Stimulated activated CD4-positive, alpha-beta T cell treated with anti-CD3 and anti-CD28 coated beads, Interleukin-4, amount 100 ng/mL, for 48 hours (primary cell): ENCODE data around the gene COPG2.

ENCODE experiments used
- DNase-seq, 2 donors: peaks; one replicate each; pipeline ENCODE4 v3.0.0-alpha.2; 2020; ENCODE audit warnings: low read depth in 2 of 2

Gene COPG2

DNA sequence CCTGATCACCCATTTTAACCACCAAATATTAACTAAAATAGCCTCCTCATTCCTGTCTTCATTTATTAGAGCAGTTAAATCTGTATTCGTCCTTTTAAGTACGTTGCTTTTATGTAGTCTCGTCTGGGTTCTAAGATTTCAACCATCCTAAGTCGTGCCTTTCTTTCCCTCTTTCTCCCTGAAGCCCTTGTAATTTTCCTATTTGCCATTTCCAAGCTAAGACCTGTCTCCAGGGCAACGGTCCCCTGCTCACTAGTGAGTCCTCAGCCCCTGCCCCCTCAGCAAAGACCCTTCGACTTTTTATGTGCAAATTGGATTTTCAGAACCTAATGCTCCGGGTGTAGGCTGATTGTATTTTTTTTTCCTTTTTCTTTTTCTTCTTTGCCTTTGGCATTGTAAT, 192.8 kb downstream of the COPG2 start:
- no peak for DNase-seq

DNA sequence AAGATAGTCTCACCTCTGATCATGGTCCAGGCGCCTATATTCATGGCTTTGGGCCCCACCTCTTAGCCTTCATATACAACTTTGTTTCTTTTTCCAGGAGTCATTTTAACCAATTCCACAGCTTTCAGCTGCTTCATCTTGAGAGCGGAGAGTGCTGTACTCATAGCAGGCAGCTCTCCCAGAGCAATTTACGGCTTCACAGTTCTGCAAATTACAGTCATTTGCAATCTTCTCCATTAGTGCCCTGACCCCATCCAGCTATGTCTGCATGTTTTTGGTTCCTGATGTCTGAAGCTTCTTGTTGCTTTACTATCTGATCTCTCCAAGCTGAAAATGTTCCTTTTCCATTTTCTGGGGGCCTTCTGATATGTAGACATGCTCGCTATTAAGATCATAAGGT, 194.7 kb downstream of the COPG2 start:
- DNase-seq = no peak

GRCh38 chr7:130473289-130473688, 195.3 kb downstream of the COPG2 start:
- no peak for DNase-seq

DNA sequence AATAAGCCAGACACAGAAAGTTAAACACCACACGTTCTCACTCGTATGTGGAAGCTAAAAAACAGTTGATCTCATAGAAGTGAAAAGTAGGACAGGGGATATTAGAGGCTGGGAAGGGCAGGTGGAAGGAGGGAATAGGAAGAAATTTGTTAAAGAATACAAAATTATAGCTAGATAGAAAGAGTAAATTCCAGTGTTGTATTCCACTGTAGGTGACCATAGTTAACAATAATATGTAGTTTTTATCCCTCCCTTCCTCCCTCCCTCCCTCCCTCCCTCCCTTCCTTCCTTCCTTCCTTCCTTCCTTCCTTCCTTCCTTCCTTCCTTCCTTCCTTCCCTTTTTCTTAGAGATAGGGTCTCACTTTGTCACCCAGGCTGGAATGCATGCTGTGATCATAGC, 196.6 kb downstream of the COPG2 start:
- DNase-seq = no peak

DNA sequence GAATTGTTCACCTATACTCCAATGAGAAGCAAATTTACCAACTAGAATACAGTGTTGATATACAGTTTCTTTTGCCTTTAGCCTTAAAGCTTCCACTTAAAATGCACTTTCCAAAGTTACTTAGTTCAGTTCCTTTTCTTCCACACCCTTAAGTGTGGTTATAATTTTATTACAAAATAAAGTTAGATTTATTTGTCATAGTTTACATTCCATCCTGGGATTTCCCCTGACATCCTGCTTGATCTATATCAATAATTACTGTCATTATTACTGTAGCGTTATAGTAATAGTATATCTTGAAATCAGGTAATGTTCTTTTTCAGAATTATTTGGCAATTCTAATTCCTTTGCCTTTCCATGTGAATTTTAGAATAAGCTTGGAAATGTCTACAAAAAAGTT, 199.9 kb downstream of the COPG2 start:
- no peak for DNase-seq

- no peak for DNase-seq
Observed at GRCh38 chr7:130463553-130464434, 204.8 kb downstream of the COPG2 start.

GRCh38 chr7:130461272-130461671, 207.3 kb downstream of the COPG2 start:
- no peak for DNase-seq

- no peak for DNase-seq
Observed at GRCh38 chr7:130458257-130458656, 210.3 kb downstream of the COPG2 start.
